GM19193 (cell line): ENCODE data around the gene PEX12.
A peak's percentile ranks its signal among the peaks of the same experiment; 100 is the strongest.

Experiments
- POLR2A ChIP-seq: IDR thresholded peaks from 4 replicates; pipeline ENCODE4 v1.6.1; 2011; ENCODE audit not compliant: insufficient read depth, insufficient read length; ENCODE audit errors: extremely low read depth

PEX12 gene

DNA sequence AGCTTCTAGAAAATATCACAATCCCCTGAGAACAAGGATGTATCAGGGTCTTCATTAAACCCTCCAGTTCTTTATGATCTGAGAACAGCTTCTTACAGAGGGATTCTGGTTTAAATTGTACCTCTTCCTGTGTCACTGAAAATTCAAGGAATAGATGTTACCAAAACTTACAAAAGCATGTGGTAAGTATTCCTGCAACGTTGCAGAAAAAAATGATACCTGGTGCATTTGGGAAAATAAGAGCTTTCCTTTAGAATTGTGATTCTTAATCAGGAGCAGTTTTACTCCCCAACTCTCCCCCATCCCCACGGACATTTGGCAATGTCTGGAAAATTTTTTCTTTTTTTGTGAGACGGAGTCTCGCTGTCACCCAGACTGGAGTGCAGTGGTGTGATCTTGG is 25.1 kb downstream of the PEX12 start:
- no peak for TF ChIP-seq POLR2A

GRCh38 chr17:35548978-35549377 is 29.4 kb downstream of the PEX12 start:
- no peak for TF ChIP-seq POLR2A

DNA sequence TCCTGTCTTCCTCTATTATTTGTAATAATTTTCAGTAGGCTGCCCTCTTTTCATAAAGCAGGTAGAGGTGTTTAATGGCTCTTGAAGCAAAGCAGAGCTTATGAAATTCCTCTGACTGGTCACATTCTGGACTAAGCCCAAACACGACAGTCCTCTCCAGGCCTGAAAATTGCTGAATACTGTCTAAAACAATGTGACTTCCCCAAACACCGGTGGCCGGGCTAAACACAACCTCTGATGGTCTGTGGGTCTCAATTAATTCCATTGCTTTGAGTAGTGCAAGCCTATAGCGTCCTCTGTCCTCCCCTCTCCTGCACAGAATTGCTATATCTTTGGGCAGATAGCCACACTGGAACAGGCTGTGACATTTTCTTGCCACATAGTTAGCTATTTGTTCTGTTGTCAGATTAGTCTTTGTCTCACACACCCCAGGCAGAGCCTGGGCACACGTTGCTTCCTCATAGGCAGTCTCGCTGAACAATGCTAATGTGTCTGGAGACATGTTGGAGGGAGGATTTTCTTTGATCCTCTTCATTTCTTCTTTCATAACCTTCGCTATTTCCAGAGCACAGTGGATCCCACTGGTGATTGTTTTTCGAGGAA is 30.1 kb downstream of the PEX12 start:
- no peak for TF ChIP-seq POLR2A

DNA sequence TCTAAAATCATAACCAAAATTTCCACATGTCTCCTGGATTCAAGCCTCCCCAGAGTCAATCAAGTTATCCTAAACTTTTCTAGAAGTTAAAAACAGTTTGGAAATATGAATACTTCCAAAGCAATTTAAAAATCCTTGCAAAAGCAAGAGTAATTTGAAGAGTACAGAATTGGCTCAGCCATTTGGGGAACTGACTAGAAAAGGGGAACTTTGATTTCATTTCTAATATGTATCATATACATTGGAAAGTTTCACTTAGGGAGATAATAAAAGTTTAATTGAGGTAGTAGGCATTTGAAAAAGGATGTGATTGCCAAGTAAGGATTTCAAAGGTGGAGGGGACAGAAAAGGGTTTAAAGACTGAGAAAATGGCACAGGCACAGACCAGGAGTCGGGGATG is 31.9 kb downstream of the PEX12 start:
- no peak for TF ChIP-seq POLR2A

GRCh38 chr17:35545150-35545549 is 33.2 kb downstream of the PEX12 start:
- no peak for TF ChIP-seq POLR2A

- TF ChIP-seq POLR2A: no peak
These were observed 34.5 kb downstream of the PEX12 start for GRCh38 chr17:35543856-35544255.

DNA sequence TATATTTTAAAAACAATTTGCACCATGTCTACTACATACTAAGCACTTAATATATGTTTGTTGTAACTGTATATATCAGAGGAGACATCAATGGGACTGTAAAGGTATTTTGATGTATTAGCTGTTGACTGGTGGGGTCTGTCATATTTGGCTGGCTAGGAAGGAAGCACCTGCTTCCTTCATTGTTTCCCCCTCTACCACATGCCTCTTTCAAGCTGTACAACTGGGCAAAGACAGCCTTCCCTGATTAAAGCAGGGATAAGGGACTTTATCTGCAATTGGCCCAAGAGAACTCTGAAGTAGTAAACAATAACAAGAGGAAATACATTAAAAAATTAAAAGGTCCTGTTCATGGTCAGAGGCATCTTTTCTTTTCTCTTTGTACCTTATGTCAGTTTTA is 35.4 kb downstream of the PEX12 start:
- no peak for TF ChIP-seq POLR2A

GRCh38 chr17:35541434-35541833 is 36.9 kb downstream of the PEX12 start:
- TF ChIP-seq POLR2A: no peak

DNA sequence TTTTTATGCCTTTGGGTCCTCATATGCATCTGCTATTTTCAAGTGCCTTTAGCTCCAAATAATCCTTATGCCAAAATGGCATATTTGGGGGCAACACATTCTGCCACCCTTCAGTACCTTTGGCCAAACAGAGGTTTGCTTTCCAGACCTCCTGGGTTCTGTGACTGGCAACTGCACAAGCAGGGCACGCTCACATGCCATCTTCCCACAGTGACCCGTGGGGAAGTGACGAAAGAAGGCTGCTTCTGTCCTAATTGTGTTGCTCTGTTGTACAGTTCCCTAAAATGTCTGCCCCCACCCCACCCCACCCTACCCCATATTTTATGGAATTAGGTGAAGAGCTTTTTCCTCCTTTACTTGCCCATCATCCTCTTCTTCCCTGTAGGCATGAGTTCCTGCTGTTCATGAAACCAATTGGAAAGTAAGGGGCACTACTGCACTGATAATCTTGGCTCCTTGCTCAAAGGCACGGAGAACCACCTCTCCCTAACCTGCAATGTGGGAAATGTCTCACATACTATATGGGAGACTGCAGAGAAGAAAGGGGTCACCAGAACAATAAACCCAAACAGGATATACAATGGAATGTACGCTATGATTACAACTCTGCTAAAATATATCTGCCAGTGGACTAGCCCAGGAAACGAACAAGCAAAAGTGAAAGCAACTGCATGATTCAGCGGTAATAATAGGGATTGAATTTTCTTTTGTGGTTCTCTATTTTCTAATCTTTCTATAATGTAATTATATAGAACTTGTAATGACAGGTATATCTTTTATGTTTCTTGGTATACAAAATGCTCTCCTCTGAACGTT is 37.6 kb downstream of the PEX12 start:
- peak; percentile 47 for TF ChIP-seq POLR2A

- no peak for TF ChIP-seq POLR2A
These were observed 38.7 kb downstream of the PEX12 start for GRCh38 chr17:35539659-35540026.

GRCh38 chr17:35537601-35538141 is 40.7 kb downstream of the PEX12 start, which contains the start of gene SLFN12L:
Gene SLFN12L (minus strand): TSS chr17:35537678. CDS start chr17:35522364, 15,314 bp downstream.
- no peak for TF ChIP-seq POLR2A

GRCh38 chr17:35536664-35537171 is 41.7 kb downstream of the PEX12 start:
- peak; percentile 42 for TF ChIP-seq POLR2A

GRCh38 chr17:35534576-35535093 is 43.7 kb downstream of the PEX12 start:
- no peak for TF ChIP-seq POLR2A

DNA sequence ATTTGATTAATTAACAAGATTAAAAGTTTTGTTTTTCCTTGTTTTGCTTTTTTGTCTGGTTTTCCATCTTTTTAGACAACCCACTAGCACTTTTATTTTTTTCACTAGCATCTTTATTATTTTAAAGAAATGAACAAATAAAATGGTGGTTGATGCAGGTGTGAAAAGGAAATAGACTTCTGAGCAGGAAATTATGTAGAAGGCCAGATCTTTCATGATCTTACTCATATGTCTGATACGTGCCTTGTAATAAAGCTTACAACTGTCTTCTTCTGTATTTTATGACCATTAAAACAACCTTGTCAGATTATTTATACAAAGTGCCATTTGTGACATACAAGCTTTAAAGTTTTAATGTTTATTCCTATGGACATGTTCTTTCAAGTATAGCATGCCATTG is 47.2 kb downstream of the PEX12 start:
- TF ChIP-seq POLR2A: no peak

DNA sequence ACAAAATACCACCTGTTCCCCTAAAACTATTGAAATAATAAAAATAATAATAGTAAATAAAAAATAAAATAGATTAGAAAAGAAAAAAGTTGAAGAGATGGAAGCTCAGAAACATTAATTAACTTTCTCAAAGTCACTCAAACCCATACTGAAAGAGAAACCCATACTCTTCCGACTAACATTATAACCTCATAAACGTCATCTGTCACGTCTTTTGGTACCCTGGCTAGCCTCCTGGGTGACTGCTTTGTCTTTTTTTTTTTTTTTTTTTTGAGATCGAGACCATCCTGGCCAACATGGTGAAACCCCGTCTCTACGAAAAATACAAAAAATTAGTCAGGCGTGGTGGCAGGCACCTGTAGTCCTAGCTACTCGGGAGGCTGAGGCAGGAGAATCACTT is 48.5 kb downstream of the PEX12 start:
- TF ChIP-seq POLR2A: no peak
